Choroid plexus epithelial cell (primary cell): ENCODE results near the gene TIAM2.
A peak's percentile ranks its signal among the peaks of the same experiment; 100 is the strongest.

Source experiments
- DNase-seq: peaks from one replicate; pipeline ENCODE4 v3.0.0-alpha.2; 2010; ENCODE audit warnings: low read depth
- H3K4me3 ChIP-seq: 2 replicates; pipeline ENCODE4 v1.5.1; 2011; ENCODE audit warnings: low read depth, mild to moderate bottlenecking, control low read depth, low read length, moderate library complexity
- TF ChIP-seq, protein P1 (sequence below): conservative IDR thresholded peaks from 2 replicates; pipeline ENCODE4 v1.5.1; 2011; ENCODE audit warnings: low read depth, mild to moderate bottlenecking, control low read depth, inconsistent platforms, low read length, moderate library complexity

Gene TIAM2

GRCh38 chr6:155106456-155107115 is 111.5 kb downstream of the TIAM2 start:
- H3K4me3 ChIP-seq = no peak overlapping the region
- DNase-seq = peak; percentile 21
- TF ChIP-seq, protein P1, sequence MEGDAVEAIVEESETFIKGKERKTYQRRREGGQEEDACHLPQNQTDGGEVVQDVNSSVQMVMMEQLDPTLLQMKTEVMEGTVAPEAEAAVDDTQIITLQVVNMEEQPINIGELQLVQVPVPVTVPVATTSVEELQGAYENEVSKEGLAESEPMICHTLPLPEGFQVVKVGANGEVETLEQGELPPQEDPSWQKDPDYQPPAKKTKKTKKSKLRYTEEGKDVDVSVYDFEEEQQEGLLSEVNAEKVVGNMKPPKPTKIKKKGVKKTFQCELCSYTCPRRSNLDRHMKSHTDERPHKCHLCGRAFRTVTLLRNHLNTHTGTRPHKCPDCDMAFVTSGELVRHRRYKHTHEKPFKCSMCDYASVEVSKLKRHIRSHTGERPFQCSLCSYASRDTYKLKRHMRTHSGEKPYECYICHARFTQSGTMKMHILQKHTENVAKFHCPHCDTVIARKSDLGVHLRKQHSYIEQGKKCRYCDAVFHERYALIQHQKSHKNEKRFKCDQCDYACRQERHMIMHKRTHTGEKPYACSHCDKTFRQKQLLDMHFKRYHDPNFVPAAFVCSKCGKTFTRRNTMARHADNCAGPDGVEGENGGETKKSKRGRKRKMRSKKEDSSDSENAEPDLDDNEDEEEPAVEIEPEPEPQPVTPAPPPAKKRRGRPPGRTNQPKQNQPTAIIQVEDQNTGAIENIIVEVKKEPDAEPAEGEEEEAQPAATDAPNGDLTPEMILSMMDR = no peak

GRCh38 chr6:155107432-155108069 is 112.4 kb downstream of the TIAM2 start:
- DNase-seq = no peak
- TF ChIP-seq, protein P1 = no peak
- H3K4me3 ChIP-seq = no peak overlapping the region

DNA sequence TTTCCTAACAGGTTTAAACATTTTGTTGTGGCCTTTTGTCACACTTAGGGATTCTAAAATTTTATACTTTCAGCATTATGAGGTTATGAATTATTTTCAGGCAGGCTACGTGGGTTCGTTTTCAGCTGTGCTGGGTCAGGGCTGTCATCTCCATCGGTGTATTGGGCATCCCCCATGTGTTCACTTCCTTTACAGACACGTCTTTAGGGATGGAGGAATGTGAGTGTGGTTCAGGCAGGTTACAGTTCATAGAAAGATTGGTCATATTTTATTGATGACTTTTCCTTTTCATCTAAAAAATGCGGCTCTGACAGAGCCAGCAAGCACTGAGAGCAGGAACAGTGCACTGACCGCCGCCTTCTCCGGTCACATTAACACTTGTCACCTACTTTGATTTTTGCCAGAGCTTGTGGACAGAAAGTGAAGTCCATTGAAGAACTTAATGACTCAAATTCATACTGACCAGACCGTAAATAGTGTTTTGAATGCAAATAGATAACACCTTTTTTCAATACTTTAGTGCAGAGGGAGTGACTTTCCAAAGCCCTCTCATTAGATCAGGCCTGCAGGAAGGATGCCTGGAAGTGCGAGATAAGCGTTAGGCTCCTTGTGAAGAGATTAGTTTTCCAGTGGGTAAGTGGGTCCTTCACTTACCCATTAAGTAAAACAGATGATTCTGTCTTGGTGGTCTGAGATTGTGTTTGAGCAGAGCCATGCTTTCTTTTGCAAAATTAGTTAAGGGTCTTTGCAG is 113.1 kb downstream of the TIAM2 start:
- TF ChIP-seq, protein P1 = no peak
- H3K4me3 ChIP-seq = no peak overlapping the region
- peak; percentile 44 for DNase-seq

GRCh38 chr6:155110721-155111120 is 115.6 kb downstream of the TIAM2 start:
- TF ChIP-seq, protein P1 = no peak
- no peak overlapping the region for H3K4me3 ChIP-seq
- DNase-seq = no peak

- DNase-seq = no peak
- no peak overlapping the region for H3K4me3 ChIP-seq
- TF ChIP-seq, protein P1 = no peak
Measured at GRCh38 chr6:155112757-155113156, 117.6 kb downstream of the TIAM2 start.

DNA sequence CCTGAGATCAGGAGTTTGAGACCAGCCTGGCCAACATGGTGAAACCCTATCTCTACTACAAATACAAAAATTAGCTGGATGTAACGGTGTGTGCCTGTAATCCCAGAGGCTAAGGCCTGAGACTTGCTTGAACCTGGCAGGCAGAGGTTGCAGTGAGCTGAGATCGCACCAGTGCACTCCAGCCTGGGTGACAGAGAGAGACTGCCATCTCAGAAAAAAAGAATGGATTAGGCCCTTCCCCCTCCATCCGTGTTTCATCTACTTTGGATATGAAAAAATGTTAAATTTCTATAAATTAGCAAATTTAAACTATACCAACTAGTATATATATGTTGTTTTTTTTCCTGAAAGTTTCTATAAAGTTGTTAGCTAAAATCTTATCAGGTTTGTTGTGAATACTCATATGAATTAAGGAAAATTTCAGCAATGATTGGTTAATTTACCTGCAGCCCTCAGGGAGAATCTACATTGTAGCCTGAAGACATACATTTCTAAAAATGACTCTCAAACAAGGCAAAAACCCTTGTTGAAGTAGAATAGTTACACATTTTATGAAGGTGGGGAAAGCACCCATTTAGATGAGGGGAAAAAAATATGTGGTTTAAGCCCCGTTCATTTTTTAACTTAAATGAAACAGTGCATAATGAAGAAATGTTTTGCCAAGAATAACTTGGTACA is 120.9 kb downstream of the TIAM2 start:
- no peak overlapping the region for H3K4me3 ChIP-seq
- DNase-seq = no peak
- TF ChIP-seq, protein P1 = no peak
